Ascending aorta (tissue), 2 donors: ENCODE data around the gene MRPL57. TPM values are rescaled to one million over a fixed set of nuclear protein-coding genes. Genes with fewer than 3 reads are reported as not detected.
"Not testable (repeated sequence)": the region's sequence is repeated elsewhere in the genome, so short reads cannot be mapped to it uniquely, and the experiment has no call there.

Experiments used
- DNase-seq, 2 donors: peaks; one replicate each; pipeline ENCODE4 v3.0.0-alpha.2; 2019; ENCODE audit warnings: low spot score in 2 of 2
- H3K27ac ChIP-seq, 2 donors: fragments of 200-600 bp; sonication (generic); one replicate each; pipeline ENCODE4 v1.5.1; 2016 to 2017; ENCODE audit warnings: mild to moderate bottlenecking in 1 of 2
- H3K27me3 ChIP-seq: fragments of 200-600 bp; sonication (generic); one replicate; pipeline ENCODE4 v1.5.1; 2017
- H3K36me3 ChIP-seq, 2 donors: fragments of 200-600 bp; sonication (generic); one replicate each; pipeline ENCODE4 v1.5.1; 2016
- H3K4me1 ChIP-seq, 2 donors: fragments of 200-600 bp; sonication (generic); one replicate each; pipeline ENCODE4 v1.5.1; 2016 to 2017; ENCODE audit warnings: mild to moderate bottlenecking in 1 of 2
- H3K4me3 ChIP-seq, 2 donors: fragments of 200-600 bp; sonication (generic); one replicate each; pipeline ENCODE4 v1.5.1; 2016 to 2017; ENCODE audit warnings: mild to moderate bottlenecking in 1 of 2
- H3K9me3 ChIP-seq, 2 donors: fragments of 200-600 bp; sonication (generic); one replicate each; pipeline ENCODE4 v1.5.1; 2016
- CTCF ChIP-seq, 3 experiments: fragments of 200-600 bp in 2 of 3; fragments of 450-650 bp in 1 of 3; sonication (generic) in 2 of 3; IDR thresholded peaks; one replicate each; pipeline ENCODE4 v1.5.1; 2016 to 2019; ENCODE audit warnings: antibody characterized with exemption in 3 of 3, mild to moderate bottlenecking in 1 of 3, moderate library complexity in 1 of 3
- intact Hi-C: fragments of 100-400 bp; cut with DNase I; formaldehyde crosslinking; loops from one replicate; pipeline ENCODE4 v1.15.1; 2023
- total RNA-seq: library from RNA; depleted of rRNA; stranded (reverse); fragments of >200 nt; gene quantifications from one replicate; pipeline ENCODE4 v1.1.0, GENCODE V29; 2016

Gene MRPL57
- total RNA-seq, 1 donor from 2014 or later = 36.7 TPM

- H3K27me3 ChIP-seq = no peaks in the 10 kb centered on the region
- no peaks in the 10 kb centered on the region for H3K9me3 ChIP-seq
- intact Hi-C loops = no loop called here
- no peaks in the 10 kb centered on the region for H3K36me3 ChIP-seq
- no peak overlapping the region for H3K4me3 ChIP-seq
- no peak overlapping the region for H3K27ac ChIP-seq
- no peak for DNase-seq
- H3K4me1 ChIP-seq = no peaks in the 10 kb centered on the region
- TF ChIP-seq CTCF (IDR thresholded peaks at IDR 0.05) = no peak
These were observed 26.5 kb downstream of the MRPL57 start for GRCh38 chr13:21202767-21203531.

GRCh38 chr13:21208652-21209154 is 32.2 kb downstream of the MRPL57 start:
- H3K4me1 ChIP-seq = no peaks in the 10 kb centered on the region
- no peak overlapping the region for H3K4me3 ChIP-seq
- TF ChIP-seq CTCF (IDR thresholded peaks at IDR 0.05) = no peak
- intact Hi-C loops = no loop called here
- no peaks in the 10 kb centered on the region for H3K36me3 ChIP-seq
- DNase-seq = no peak
- no peak overlapping the region for H3K27ac ChIP-seq
- no peaks in the 10 kb centered on the region for H3K9me3 ChIP-seq
- H3K27me3 ChIP-seq = no peaks in the 10 kb centered on the region

- Histone ChIP-seq H3K9me3 (no peaks in the 10 kb centered on the region), H3K27ac (no peak overlapping the region), H3K27me3 (no peaks in the 10 kb centered on the region), H3K4me3 (no peak overlapping the region), H3K4me1 (no peaks in the 10 kb centered on the region), H3K36me3 (no peaks in the 10 kb centered on the region)
- DNase-seq = no peak
- no peak for TF ChIP-seq CTCF (IDR thresholded peaks at IDR 0.05)
- intact Hi-C loops = no loop called here
These were observed 35.8 kb downstream of the MRPL57 start for GRCh38 chr13:21212138-21212775.

- intact Hi-C loops, DNase-seq: not testable (repeated sequence)
These were observed 39.0 kb downstream of the MRPL57 start for GRCh38 chr13:21215419-21215818.

GRCh38 chr13:21216332-21216731 is 39.9 kb downstream of the MRPL57 start:
- TF ChIP-seq CTCF (IDR thresholded peaks at IDR 0.05) = no peak
- no peak overlapping the region for H3K4me3 ChIP-seq
- no peaks in the 10 kb centered on the region for H3K36me3 ChIP-seq
- no peak for DNase-seq
- no peaks in the 10 kb centered on the region for H3K4me1 ChIP-seq
- no peak overlapping the region for H3K27ac ChIP-seq
- H3K27me3 ChIP-seq = no peaks in the 10 kb centered on the region
- H3K9me3 ChIP-seq = no peaks in the 10 kb centered on the region
- intact Hi-C loops = no loop called here

More at GRCh38 chr13:21215419-21215818, 39.0 kb downstream of the MRPL57 start:
- H3K9me3 ChIP-seq, H3K27me3 ChIP-seq, H3K4me3 ChIP-seq, H3K4me1 ChIP-seq, H3K27ac ChIP-seq, H3K36me3 ChIP-seq: not testable (repeated sequence)

- TF ChIP-seq CTCF (IDR thresholded peaks at IDR 0.05) = no peak
- intact Hi-C loops = no loop called here
- Histone ChIP-seq H3K4me1 (no peaks in the 10 kb centered on the region), H3K4me3 (no peak overlapping the region), H3K9me3 (no peaks in the 10 kb centered on the region), H3K27ac (no peak overlapping the region), H3K36me3 (no peaks in the 10 kb centered on the region), H3K27me3 (no peaks in the 10 kb centered on the region)
- no peak for DNase-seq
These were observed 42.0 kb downstream of the MRPL57 start for GRCh38 chr13:21218351-21219035.
